HS-27A (cell line): ENCODE results near the gene CD70.
A peak's percentile ranks its signal among the peaks of the same experiment; 100 is the strongest.
"Not testable (repeated sequence)": the region's sequence is repeated elsewhere in the genome, so short reads cannot be mapped to it uniquely, and the experiment has no call there.

Experiments
- DNase-seq: peaks from one replicate; pipeline ENCODE4 v3.0.0-alpha.2; 2012; ENCODE audit warnings: low read depth, missing footprints

CD70 gene

GRCh38 chr19:6597471-6598253, 6.7 kb upstream of the CD70 start:
- DNase-seq: not testable (repeated sequence)

- no peak for DNase-seq
These were observed 5.7 kb upstream of the CD70 start for GRCh38 chr19:6596621-6597020.

GRCh38 chr19:6593651-6594416, 2.9 kb upstream of the CD70 start:
- no peak for DNase-seq

- no peak for DNase-seq
These were observed 608 bp downstream of the CD70 start for GRCh38 chr19:6590258-6590826.

- DNase-seq: no peak
These were observed 1.2 kb downstream of the CD70 start for GRCh38 chr19:6589711-6590257.

GRCh38 chr19:6588508-6589345, 2.2 kb downstream of the CD70 start:
- no peak for DNase-seq

- DNase-seq: no peak
These were observed 2.9 kb downstream of the CD70 start for GRCh38 chr19:6587998-6588507.

GRCh38 chr19:6587093-6587820, 3.7 kb downstream of the CD70 start:
- DNase-seq: no peak

GRCh38 chr19:6586726-6587092, 4.2 kb downstream of the CD70 start:
- DNase-seq: no peak

- no peak for DNase-seq
These were observed 4.9 kb downstream of the CD70 start for GRCh38 chr19:6586056-6586455.

- not testable (repeated sequence) for DNase-seq
These were observed 8.2 kb downstream of the CD70 start for GRCh38 chr19:6582515-6583484.

GRCh38 chr19:6580313-6580712, 10.6 kb downstream of the CD70 start:
- DNase-seq: peak; percentile 52

- no peak for DNase-seq
These were observed 11.3 kb downstream of the CD70 start for GRCh38 chr19:6579450-6580178.

GRCh38 chr19:6577476-6578125, 13.3 kb downstream of the CD70 start:
- no peak for DNase-seq

GRCh38 chr19:6576869-6577475, 14.0 kb downstream of the CD70 start:
- DNase-seq: no peak

GRCh38 chr19:6573350-6573749, 17.6 kb downstream of the CD70 start:
- no peak for DNase-seq

- no peak for DNase-seq
These were observed 18.7 kb downstream of the CD70 start for GRCh38 chr19:6572217-6572616.

- DNase-seq: no peak
These were observed 19.8 kb downstream of the CD70 start for GRCh38 chr19:6571167-6571566.
